Middle frontal gyrus (tissue), 1 donor: Measurements from ENCODE around the gene COX20.
"Not testable (repeated sequence)": the region's sequence is repeated elsewhere in the genome, so short reads cannot be mapped to it uniquely, and the experiment has no call there.

Experiments used
- DNase-seq: peaks from one replicate; pipeline ENCODE4 v3.0.0-alpha.2; 2015; ENCODE audit warnings: low spot score; ENCODE audit errors: extremely low spot score

COX20 gene

DNA sequence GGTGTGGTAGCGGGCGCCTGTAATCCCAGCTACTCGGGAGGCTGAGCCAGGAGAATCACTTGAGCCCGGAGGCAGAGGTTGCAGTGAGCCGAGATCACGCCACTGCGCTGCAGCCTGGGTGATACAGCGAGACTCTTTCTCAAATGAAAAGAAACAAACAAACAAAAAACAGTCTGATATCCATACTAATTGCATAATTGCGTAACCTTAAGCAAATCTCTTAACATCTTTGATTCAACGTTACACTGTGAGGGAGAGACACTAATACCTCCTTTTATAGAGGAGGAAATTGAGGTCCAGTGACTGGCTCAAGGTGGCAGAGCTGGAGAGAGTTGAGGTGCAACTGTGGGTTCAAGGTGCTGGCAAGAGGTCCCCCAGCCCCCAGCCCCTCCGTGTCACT is 12.6 kb upstream of the COX20 start:
- no peak for DNase-seq

DNA sequence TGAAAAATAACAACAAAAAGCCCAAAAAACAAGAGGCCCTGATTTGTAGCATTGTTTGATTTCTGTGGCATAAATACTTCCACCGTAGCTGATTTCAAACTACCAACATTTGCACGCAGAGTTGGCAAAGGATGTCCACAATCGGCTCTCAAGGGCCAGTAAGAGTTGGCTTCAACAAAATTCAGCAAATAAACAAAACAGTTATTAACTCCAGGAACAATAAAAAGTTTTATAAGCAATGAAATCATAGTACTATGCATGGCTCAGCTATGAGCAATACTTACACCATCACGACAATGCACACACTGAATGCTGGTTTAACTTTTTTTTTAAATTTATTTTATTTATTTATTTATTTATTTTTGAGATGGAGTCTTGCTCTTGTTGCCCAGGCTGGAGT is 8.7 kb upstream of the COX20 start:
- DNase-seq: no peak

DNA sequence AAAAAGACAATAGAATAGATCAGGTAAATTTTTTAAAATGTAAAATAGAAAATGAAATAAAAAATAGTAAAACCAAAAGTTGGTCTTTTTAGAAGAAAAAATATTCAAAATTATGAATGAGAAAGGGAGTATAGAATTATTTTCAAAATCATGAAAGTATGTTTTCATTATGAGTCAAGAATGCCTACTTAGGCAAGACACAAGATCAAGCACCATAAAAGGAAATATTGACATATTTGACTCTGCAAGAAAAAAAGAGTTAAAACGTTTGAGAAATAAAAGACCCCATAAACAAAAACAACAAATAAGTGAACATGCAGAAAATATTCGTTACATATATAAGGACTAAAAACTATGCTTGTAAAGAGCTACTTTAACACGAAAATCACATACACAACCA is 4.8 kb upstream of the COX20 start:
- DNase-seq: no peak

- DNase-seq: not testable (repeated sequence)
Observed at GRCh38 chr1:244833260-244833659, 2.2 kb upstream of the COX20 start.

GRCh38 chr1:244833734-244834542 is 1.5 kb upstream of the COX20 start:
- DNase-seq: no peak

- peak; percentile 81 for DNase-seq
Observed at GRCh38 chr1:244834543-244835275, 749 bp upstream of the COX20 start.

GRCh38 chr1:244836135-244836521 is 670 bp downstream of the COX20 start:
- DNase-seq: no peak

GRCh38 chr1:244836584-244836983 is 1.1 kb downstream of the COX20 start:
- DNase-seq: no peak

GRCh38 chr1:244837597-244838258 is 2.3 kb downstream of the COX20 start:
- no peak for DNase-seq

- no peak for DNase-seq
Observed at GRCh38 chr1:244839656-244840055, 4.2 kb downstream of the COX20 start.

GRCh38 chr1:244840219-244840794 is 4.8 kb downstream of the COX20 start:
- no peak for DNase-seq

- no peak for DNase-seq
Observed at GRCh38 chr1:244841273-244841927, 5.9 kb downstream of the COX20 start.

- DNase-seq: no peak
Observed at GRCh38 chr1:244843148-244843978, 7.9 kb downstream of the COX20 start.

- DNase-seq: no peak
Observed at GRCh38 chr1:244844155-244845121, 9.0 kb downstream of the COX20 start.

- no peak for DNase-seq
Observed at GRCh38 chr1:244846653-244847052, 11.2 kb downstream of the COX20 start.

DNA sequence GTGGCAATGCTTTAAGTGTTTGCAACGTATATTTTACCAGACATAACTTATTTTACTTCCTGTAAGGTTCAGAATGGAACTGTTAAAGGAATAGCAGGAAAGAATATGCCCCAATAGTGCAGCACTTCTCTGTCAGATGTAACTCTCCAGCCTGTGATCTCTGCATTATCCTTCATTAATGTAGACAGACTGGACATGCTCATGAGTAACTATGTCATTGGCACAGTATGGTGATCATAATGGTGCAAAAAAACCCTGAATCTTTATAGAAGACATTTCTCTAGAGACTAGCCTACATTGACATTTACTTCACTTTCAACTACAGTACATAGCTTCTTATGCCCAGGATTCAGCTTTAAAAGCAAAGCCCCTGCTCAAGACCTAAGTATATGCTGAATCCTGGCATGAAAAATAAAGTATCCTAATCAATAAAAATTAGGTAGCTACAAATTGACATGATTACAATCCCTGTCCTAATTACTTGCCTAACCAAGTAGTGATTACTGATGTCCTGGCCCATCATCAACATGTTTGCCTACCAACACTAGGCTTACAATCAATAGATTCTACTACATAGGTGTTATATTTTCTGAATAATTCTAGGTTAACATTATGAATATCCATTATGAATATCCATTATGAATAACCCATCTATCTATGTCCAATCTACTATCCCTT is 13.9 kb downstream of the COX20 start:
- DNase-seq: no peak

DNA sequence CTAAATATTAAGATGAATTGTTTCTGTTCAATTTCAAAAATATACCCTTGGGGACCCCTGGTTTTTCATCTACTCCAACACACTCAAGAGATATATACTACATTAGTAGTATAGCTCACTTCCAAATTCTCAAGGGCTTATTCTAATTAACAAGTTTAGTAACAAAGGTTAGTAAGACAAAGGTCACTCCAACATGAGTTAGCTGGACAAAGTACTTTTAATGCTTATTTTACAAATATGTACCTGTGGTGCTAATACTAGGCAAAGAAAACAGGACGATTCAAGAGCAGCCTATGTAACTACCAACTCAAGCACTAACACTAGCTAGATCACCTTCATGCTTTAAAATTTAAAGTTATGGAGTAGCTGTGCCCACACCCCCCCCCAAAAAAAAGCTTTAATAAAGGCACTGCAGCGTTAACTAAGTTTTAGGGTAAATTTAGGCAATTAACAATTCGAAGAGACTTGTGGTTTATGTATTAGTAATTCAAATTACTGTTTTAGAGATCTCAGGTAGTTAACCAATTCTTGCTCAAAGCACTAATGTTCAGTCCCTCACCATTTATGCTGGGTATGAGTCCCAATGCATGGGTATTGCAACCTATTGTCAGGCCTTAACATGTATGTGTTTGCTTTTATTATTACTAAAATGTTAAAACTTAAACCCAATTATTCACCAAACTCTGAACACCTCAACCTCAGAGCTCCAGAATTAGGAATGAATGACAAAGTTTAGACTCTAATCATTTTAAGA is 14.8 kb downstream of the COX20 start:
- no peak for DNase-seq

DNA sequence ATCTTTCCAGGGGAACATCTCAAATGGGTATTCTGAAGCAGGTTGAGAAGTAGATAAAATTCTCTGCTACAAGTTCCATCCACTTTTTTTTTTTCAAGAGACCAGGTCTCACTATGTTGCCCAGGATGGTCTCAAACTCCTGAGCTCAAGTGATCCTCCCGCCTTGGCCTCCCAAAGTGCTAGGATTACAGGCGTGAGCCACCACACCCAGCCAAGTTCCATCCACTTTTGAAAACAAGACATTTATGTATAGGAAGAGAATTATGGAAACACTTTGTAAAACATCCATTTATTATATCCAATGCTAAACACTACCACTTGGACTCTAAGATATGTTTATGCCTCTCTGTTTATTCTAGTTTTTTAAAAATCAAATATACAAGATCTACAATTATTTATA is 15.4 kb downstream of the COX20 start:
- DNase-seq: no peak
